B cell (primary cell): ENCODE results near the gene RNF223. TPM values are rescaled to one million over a fixed set of nuclear protein-coding genes. Genes with fewer than 3 reads are reported as not detected.

Experiments
- ATAC-seq: fragments of 200-7000 bp; cut with Tn5 transposase; one replicate; pipeline ENCODE4 v1.10.0; 2021; ENCODE audit warnings: low read depth, mild to moderate bottlenecking, moderate number of reproducible peaks, moderate library complexity
- CTCF ChIA-PET: fragments of 350-600 bp; sonication (Branson Sonifier 250); formaldehyde crosslinking; loops from one replicate; lab custom pipeline; 2021; ENCODE audit warnings: antibody characterized with exemption, inconsistent platforms; lab: Charles Lee
- POLR2A ChIA-PET: fragments of 350-600 bp; sonication (Branson Sonifier 250); formaldehyde crosslinking; loops from one replicate; lab custom pipeline; 2021; ENCODE audit warnings: antibody characterized with exemption; lab: Charles Lee
- DNase-seq: peaks from one replicate; pipeline ENCODE4 v3.0.0; 2013
- H2AFZ ChIP-seq: 2 replicates; pipeline ENCODE4 v1.6.1; 2012; ENCODE audit warnings: mild to moderate bottlenecking, low read depth, low read length; ENCODE audit not compliant: insufficient read depth, poor library complexity, severe bottlenecking
- H3K27ac ChIP-seq, 2 donors: 1 replicate in 1 of 2; 2 replicates in 1 of 2; pipeline ENCODE4 v1.5.1; 2012 to 2013; ENCODE audit warnings: low read length in 2 of 2, mild to moderate bottlenecking in 2 of 2, moderate library complexity in 1 of 2
- H3K27me3 ChIP-seq, 4 experiments: fragments of 200-600 bp in 1 of 4; sonication (generic) in 1 of 4; replicated peaks in 1 of 4; 1 replicate in 2 of 4; 2 replicates in 2 of 4; pipeline versions ENCODE4 v1.6.1 to v1.7.0; 2013 to 2016; ENCODE audit warnings: low read length in 3 of 4, mild to moderate bottlenecking in 2 of 4, mixed read lengths in 1 of 4, moderate library complexity in 1 of 4; ENCODE audit not compliant: insufficient read depth in 4 of 4, control insufficient read depth in 3 of 4; ENCODE audit errors: control extremely low read depth in 1 of 4
- H3K36me3 ChIP-seq, 2 experiments: replicated peaks in 1 of 2; 1 replicate in 1 of 2; 2 replicates in 1 of 2; pipeline versions ENCODE4 v1.6.1 to v1.7.1; 2013; ENCODE audit warnings: low read length in 1 of 2; ENCODE audit not compliant: insufficient read depth in 2 of 2, control insufficient read depth in 1 of 2; ENCODE audit errors: control extremely low read depth in 1 of 2, extremely low read depth in 1 of 2
- H3K4me1 ChIP-seq, 2 donors: fragments of 200-600 bp in 1 of 2; sonication (generic) in 1 of 2; 1 replicate in 1 of 2; 2 replicates in 1 of 2; pipeline versions ENCODE4 v1.5.1 to v1.6.1; 2013 to 2017; ENCODE audit warnings: low read length in 2 of 2; ENCODE audit not compliant: control insufficient read depth in 2 of 2, insufficient read depth in 2 of 2
- H3K4me2 ChIP-seq: replicated peaks from 2 replicates; pipeline ENCODE3; 2012; ENCODE audit warnings: mild to moderate bottlenecking, low read depth, low read length; ENCODE audit not compliant: poor library complexity, severe bottlenecking
- H3K4me3 ChIP-seq, 5 experiments: fragments of 200-600 bp in 1 of 5; sonication (generic) in 1 of 5; 1 replicate in 3 of 5; 2 replicates in 2 of 5; pipeline versions ENCODE4 v1.5.1 to v1.7.0; 2011 to 2016; ENCODE audit warnings: low read length in 4 of 5, mild to moderate bottlenecking in 4 of 5, low read depth in 2 of 5, control low read depth in 1 of 5, moderate library complexity in 1 of 5; ENCODE audit not compliant: insufficient read depth in 1 of 5; ENCODE audit errors: control extremely low read depth in 1 of 5, extremely low read depth in 1 of 5
- H3K79me2 ChIP-seq: fragments of 200-600 bp; sonication (generic); one replicate; pipeline ENCODE4 v1.6.0; 2016; ENCODE audit warnings: low read length; ENCODE audit not compliant: control insufficient read depth, insufficient read depth
- H3K9ac ChIP-seq: fragments of 200-600 bp; sonication (generic); 2 replicates; pipeline ENCODE4 v1.6.1; 2017; ENCODE audit warnings: mild to moderate bottlenecking, low read length, moderate library complexity
- H3K9me3 ChIP-seq, 3 donors: one replicate each; pipeline versions ENCODE4 v1.6.1 to v1.7.1; 2013; ENCODE audit warnings: low read length in 2 of 3; ENCODE audit not compliant: control insufficient read depth in 2 of 3, insufficient read depth in 1 of 3; ENCODE audit errors: control extremely low read depth in 1 of 3
- H4K20me1 ChIP-seq: 2 replicates; pipeline ENCODE4 v1.6.0; 2012; ENCODE audit warnings: mild to moderate bottlenecking, low read length; ENCODE audit not compliant: insufficient read depth, control insufficient read depth, poor library complexity, severe bottlenecking
- H3K27ac Mint-ChIP-seq: one replicate; pipeline ENCODE4 v1.8.0; 2021; ENCODE audit warnings: mixed read lengths
- H3K27me3 Mint-ChIP-seq: one replicate; pipeline ENCODE4 v1.8.0; 2021; ENCODE audit warnings: mixed read lengths
- H3K4me1 Mint-ChIP-seq: one replicate; pipeline ENCODE4 v1.8.0; 2021; ENCODE audit warnings: mixed read lengths
- H3K4me3 Mint-ChIP-seq: one replicate; pipeline ENCODE4 v1.8.0; 2021; ENCODE audit warnings: mixed read lengths
- H3K9me3 Mint-ChIP-seq: one replicate; pipeline ENCODE4 v1.8.0; 2022; ENCODE audit warnings: mixed read lengths; ENCODE audit not compliant: insufficient read depth
- CTCF ChIP-seq: fragments of 200-600 bp; IDR thresholded peaks from one replicate; pipeline ENCODE4 v1.8.0; 2022; ENCODE audit warnings: antibody characterized with exemption, mild to moderate bottlenecking
- EZH2 ChIP-seq: IDR thresholded peaks from 2 replicates; pipeline ENCODE4 v1.6.1; 2012; ENCODE audit warnings: borderline replicate concordance, low read depth, mild to moderate bottlenecking, moderate library complexity, low read length; ENCODE audit not compliant: insufficient read depth, poor library complexity, severe bottlenecking
- WGBS: methylation state at CpG from one replicate; pipeline ENCODE4 v1.1.5; 2013; ENCODE audit warnings: missing lambda C conversion rate; ENCODE audit not compliant: insufficient coverage; 5-methylcytosine and 5-hydroxymethylcytosine counted together
- intact Hi-C: fragments of 100-400 bp; cut with micrococcal nuclease; formaldehyde crosslinking; loops from one replicate; pipeline ENCODE4 v1.10.0; 2022
- polyA plus RNA-seq: library from polyadenylated mRNA; depleted of rRNA; stranded (reverse); fragments of >200 nt; gene quantifications from 2 replicates; pipeline ENCODE4 v1.2.3, GENCODE V29; 2012
- total RNA-seq, 2 donors: library from RNA; stranded (reverse); fragments of 120-200 nt in 1 of 2; gene quantifications; 1 replicate in 1 of 2; 2 replicates in 1 of 2; pipeline versions ENCODE4 v1.2.3 to v1.2.4, GENCODE V29; 2013 to 2022

The RNF223 gene
- total and polyA plus RNA-seq, 2 donors (not counting 1 experiment from before 2014, with no cell fraction given) = not detected

GRCh38 chr1:1037366-1038327 lies 36.5 kb downstream of the RNF223 start:
- intact Hi-C loops = loop anchor here (10.0 kb wide), 2 partner anchors 167 to 197 kb away; partner anchors contain the start of genes B3GALT6, SDF4 and TNFRSF18
- POLR2A ChIA-PET = interaction anchor here (1.5 to 1.8 kb wide), 2 partner anchors 18 to 26 kb away, joined by 4 to 5 read pairs; no protein-coding TSS in a partner anchor
- ATAC-seq (no peak), DNase-seq (peak; percentile 48)
- 80% methylated on average over 28 of the region's 30 CpGs for WGBS
- Mint-ChIP-seq H3K4me1 (peaks cover 33% of the 10 kb centered on the region), H3K27ac (no peak overlapping the region), H3K9me3 (no peaks in the 10 kb centered on the region), H3K4me3 (no peak overlapping the region), H3K27me3 (peaks cover 21% of the 10 kb centered on the region)
- CTCF ChIA-PET = interaction anchor here (0.7 to 4.2 kb wide), 5 partner anchors 13 to 85 kb away, joined by 3 to 29 read pairs (median 3); no protein-coding TSS in a partner anchor
- Histone ChIP-seq H4K20me1 (peaks cover 11% of the 10 kb centered on the region), H3K79me2 (no peaks in the 10 kb centered on the region), H3K4me3 (no peak overlapping the region), H2AFZ (no peak overlapping the region), H3K9me3 (peaks cover 0 to 7% (median 0%) of the 10 kb centered on the region in 3 donors), H3K27me3 (peaks cover 0 to 44% (median 11%) of the 10 kb centered on the region in 4 experiments), H3K36me3 (no peaks in the 10 kb centered on the region), H3K4me2 (no peak overlapping the region), H3K27ac (no peak overlapping the region), H3K4me1 (peaks cover 35 to 37% of the 10 kb centered on the region in 2 donors), H3K9ac (no peak overlapping the region)
- no peak for TF ChIP-seq EZH2
- no peak for TF ChIP-seq CTCF
